GM18499 (cell line): Measurements from ENCODE around the gene ZNF540.
A peak's percentile ranks its signal among the peaks of the same experiment; 100 is the strongest.
"Not testable (repeated sequence)": the region's sequence is repeated elsewhere in the genome, so short reads cannot be mapped to it uniquely, and the experiment has no call there.

Experiments used
- ATAC-seq: cut with Tn5 transposase; IDR thresholded peaks from one replicate; pipeline ENCODE4 v1.9.1; 2021; ENCODE audit warnings: moderate number of reproducible peaks; ENCODE audit not compliant: insufficient read depth, unreplicated experiment

ZNF540 gene

DNA sequence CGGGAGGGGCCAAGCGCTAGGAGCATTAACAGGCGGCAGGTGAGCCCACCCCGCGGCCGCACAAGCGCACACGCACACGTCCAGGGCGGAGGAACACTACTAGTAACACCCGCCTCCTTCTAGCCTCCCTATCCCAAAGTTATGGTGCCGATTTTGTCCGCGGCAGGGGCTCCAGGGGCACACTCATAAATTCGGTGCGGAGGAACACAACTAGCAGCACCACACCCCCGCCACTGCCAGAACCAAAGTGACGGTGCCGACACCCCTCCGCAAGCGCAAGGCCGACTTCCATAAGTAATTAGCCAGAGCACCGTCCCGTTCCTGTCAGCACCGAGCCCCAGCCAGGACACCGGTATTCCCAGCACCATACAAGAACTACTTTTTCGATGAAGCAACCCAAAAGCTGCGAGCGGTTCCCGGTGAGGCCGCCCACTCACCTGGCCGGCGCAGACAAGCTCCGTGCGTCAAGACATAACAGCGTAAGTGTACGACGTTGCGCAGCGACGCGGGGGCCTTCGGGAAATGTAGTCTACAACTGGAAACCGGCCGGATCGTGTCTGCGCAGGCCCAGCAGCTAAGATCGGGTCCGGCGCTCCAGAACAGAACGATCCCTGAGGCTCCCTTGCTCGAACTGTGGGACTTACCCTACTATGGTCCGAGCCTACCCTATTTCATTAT is at the start of gene ZNF540, which contains the start of gene ZNF571:
Gene ZNF540, plus strand, starts transcription at position 573 of the 678 bp plus-strand sequence. CDS start 3,572 bp downstream, outside the sequence.
Gene ZNF571, minus strand, starts transcription at position 489 of the 678 bp plus-strand sequence. CDS start 8,116 bp downstream, outside the sequence.
- ATAC-seq, result peak; percentile 83

DNA sequence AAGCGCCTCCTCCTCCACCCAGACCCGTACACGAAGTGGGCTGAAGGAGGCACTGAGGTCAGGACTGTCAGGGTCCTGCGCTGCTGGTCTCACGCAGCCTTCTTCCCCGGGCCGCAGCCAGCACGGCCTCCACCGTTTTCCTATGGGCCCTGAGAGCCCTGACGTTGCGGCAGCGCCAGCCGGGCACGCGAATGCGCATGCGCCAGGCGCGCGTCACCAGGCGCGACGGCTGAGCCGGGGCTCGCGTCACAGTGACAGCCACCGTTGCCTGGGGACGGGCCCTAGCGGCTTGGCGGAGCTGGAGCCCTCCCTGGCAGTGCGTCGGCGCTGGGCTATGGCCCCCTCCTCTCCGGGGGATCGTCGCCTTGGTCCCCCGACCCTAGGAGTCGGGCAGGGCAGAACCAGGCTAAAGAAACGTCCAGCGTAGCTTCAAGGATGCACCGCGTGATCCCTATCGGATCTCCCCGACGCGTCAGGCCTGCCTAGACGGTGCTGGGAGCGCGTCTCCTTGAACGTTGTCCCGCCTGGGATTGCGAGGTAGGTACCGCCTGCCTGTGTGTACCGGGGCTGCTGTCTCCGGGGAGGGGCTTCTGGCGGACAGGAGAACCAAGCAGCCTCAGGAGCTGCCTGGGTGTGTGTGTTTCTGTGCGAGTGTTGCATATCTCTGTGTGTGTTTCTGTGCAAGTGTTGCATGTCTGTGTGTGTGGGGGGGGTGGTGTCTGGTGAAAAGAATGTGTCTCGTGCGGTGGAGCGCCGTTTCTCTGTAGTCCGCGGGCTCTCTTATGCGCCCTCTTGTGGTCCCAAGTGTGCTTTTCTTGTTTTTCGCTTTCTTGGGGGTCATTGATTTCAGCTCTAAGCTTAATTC is 43.3 kb upstream of the ZNF540 start:
- no peak for ATAC-seq

DNA sequence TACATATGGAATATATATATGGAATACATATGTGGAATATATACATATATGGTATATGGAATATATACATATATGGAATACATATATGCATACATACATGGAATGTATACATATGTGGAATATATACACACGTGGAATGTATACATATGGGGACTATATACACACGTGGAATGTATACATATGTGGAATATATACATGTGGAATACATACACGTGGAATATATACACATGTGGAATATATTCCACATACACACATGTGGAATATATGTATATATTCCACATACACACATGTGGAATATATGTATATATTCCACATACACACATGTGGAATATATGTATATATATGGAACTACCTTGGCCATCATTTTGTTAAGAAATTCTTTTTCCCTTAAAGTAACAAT is 31.2 kb upstream of the ZNF540 start:
- no peak for ATAC-seq

DNA sequence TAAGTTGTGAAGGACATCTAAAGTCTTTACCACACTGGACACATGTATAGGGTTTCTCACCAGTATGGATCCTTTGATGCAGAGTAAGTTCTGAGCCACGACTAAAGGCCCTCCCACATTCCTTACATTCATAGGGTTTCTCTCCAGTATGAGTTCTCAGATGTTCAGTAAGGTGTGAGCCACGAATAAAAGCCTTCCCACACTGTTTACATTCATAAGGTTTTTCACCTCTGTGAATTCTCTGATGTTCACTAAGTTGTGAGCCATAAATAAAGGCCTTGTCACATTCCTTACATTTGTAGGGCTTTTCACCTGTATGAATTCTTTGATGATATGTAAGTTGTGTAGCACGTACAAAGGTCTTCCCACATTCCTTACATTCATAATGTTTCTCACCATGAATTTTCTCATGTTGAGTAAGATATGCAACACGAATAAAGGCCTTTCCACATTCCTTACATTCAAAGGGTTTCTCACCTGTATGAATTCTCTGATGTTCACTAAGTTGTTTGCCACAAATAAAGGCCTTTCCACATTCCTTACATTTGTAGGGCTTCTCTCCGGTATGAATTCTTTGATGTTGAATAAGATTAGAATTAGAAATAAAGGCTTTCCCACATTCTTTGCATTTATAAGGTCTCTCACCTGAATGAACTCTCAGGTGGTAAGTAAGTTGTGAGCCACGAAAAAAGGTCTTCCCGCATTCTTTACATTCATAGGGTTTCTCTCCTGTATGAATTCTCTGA is 29.9 kb upstream of the ZNF540 start:
- no peak for ATAC-seq

DNA sequence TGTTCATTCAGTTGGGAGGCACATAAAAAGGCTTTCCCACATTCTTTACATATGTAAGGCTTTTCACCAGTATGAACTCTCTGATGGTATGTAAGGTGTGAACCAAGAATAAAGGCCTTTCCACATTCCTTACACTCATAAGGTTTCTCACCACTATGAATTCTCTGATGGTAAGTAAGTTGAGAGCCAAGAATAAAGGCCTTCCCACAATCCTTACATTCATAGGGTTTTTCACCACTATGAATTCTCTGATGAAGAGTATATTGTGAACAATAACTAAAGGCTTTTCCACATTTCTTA is 29.4 kb upstream of the ZNF540 start:
- no peak for ATAC-seq

DNA sequence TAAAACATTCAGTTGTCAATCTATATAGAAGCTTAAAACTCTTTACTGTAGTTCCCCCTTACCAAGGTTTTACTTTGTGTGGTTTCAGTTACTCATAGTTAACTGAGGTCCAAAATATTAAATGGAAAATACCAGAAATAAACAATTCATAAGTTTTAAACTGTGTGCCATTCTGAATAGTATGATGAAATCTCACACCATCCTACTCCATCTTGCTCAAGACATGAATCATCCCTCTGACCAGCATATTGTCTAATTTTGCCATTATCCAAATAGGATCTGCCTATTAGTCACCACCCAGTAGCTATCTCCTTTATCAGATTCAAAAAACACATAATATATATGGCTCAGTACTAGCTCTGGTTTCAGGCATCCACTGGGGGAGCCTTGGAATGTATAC is 22.5 kb upstream of the ZNF540 start:
- no peak for ATAC-seq

DNA sequence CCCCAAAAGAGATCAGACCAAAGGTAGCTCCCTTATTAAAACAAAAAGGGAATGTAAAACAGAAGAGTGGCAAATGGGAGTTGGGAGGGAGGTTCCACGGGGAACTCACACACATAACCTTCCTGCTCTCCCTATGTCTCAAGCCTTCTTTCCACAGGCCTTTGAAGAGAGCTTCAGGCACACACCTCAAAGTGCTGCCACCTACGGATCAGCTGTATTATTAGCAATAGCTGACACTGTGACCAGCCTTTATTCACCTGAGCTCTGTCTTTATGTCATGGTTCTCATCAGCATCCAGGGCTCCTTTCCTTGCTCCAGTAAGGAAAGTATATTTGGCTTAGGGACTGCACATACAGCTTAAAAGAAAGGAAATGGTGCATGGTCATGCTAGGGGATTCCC is 11.3 kb upstream of the ZNF540 start:
- no peak for ATAC-seq

DNA sequence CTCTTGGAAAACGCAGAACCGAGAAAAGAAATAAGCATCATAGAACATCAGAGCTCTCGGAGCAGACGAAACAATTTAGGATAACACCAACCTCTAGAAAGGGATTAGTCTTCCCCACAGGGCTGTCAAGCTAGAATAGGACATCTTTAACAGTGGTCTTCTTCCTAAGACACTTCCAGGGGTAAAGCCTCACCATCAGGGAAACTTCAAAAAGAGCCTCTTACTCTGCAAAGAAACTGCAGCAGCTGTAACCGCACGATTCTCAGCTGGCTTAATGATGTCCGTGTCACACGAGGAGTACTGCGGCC is 726 bp upstream of the ZNF540 start:
- peak; percentile 20 for ATAC-seq

DNA sequence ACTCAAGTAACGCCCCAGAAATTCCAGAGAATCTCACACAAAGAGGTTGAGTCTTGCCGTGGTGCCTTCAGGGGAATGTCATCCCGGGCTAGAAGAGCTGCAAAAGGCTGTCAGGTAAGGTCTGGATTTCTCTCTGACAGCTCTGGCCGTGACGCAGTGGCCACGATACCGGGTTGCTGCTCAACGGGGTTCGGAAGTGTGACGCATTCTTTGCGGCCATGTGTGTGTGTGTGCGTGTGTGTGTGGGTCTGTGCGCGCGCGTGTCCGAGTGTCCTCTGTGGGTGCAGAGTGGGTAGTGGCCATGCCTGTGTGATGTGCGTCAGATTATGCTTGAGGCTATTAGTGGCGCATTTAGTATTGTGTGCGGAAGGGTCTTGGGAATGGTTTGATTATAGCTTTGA is 306 bp downstream of the ZNF540 start:
- no peak for ATAC-seq

DNA sequence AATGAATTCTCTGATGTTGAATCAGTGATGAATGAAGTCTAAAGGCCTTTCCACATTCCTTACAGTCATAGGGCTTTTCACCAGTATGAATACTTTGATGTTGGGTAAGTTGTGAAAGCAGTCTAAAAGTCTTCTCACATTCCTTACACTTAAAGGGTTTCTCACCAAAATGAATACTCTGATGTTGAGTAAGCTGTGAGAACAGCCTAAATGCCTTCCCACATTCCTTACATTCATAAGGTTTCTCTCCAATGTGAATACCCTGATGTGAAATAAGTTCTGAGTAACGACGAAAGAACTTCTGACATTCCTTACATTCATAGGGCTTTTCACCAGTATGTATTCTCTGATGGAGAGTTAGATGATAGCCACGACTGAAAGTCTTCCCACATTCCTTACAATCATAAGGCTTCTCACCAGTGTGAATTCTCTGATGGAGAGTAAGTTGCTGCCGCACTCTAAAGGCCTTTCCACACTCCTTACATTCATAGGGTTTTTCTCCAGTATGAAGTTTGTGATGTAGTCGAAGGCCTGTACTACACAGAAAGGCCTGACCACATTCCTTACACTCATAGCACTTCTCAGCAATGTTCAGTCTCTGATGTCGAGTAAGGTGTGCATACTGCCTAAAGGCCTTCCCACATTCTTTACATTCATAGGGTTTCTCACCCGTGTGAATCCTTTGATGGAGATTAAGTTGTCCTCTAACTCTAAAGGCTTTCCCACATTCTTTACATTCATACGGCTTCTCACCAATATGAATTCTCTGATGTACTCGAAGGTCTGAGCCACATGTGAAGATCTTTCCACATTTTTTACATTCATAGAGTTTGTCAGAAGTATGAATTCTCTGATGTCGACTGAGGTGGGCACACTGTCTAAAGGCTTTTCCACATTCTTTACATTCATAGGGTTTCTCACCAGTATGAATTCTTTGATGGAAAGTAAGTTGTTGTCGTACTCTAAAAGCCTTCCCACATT is 40.7 kb downstream of the ZNF540 start:
- no peak for ATAC-seq

DNA sequence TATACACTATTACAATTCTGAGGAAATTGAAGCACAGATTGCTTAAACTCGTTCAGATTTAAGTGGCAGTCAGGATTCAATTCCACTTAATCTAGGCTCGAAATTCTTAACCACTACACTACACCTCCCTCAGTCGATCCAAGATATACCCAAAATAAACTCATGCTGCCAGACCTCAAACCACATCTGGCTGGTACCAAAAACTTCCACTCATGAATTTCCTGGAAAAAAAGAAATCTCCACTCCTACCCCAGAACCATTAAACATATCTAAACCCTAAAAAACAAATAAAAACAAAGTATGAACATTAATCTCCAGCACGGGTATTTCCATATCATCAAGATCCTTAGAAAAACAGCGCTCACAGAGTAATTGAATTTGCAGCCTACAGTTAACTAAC is 59.4 kb downstream of the ZNF540 start:
- no peak for ATAC-seq

DNA sequence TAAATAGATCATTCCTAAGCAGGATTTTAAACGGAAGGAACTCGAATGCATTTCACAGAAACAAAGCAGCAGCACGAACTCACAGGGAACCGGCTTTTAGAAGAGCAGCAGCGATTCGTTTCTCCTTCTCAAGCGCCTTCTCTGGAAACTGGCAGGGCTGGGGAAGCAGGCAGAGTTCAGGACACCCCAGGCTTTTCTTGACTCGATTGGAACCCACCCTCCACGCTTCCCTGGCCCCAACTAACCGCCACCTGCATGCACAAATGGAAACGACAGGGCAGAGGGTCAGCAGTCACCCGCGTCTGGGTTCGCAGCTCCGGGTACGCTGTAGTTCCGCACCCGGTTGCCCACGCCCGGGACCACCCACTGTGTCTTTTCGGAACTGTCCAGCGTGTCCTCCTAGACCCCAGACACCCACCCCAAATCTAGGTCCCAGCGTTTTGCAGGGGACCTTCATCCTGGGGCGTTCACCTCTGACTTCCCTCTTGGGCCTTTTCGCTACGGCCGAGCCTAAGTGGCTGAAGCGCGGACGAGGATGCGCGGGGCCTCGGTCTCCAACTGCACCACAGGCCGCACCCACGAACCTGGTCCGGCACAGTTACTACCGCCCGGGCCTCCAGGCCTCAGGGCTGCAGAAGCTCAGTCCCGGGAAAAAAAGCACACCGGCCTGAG is 60.1 kb downstream of the ZNF540 start:
- no peak for ATAC-seq

DNA sequence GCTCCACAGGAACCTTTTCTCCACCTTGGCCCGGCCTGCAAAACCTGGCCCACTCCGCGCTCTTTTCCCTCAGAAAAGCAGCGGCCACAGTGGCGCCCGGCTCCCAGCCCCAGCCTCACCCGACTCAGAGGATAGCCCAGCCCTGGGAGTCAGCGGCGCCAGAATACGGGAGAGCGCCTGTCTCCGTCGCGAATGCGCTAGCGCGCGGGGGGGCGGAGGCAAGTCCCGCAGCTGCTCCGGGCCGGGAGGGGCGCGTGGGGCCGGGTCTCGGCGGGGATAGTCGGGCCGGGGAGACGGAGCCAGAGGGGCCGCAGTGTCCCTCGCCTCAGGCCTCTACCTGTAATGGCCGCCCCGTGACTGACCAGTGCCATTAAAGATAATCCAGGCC is 60.6 kb downstream of the ZNF540 start, which contains the start of gene ZFP30:
Gene ZFP30, minus strand, starts transcription at position 165 of the 388 bp plus-strand sequence. CDS start 7,643 bp downstream, outside the sequence.
- no peak for ATAC-seq

DNA sequence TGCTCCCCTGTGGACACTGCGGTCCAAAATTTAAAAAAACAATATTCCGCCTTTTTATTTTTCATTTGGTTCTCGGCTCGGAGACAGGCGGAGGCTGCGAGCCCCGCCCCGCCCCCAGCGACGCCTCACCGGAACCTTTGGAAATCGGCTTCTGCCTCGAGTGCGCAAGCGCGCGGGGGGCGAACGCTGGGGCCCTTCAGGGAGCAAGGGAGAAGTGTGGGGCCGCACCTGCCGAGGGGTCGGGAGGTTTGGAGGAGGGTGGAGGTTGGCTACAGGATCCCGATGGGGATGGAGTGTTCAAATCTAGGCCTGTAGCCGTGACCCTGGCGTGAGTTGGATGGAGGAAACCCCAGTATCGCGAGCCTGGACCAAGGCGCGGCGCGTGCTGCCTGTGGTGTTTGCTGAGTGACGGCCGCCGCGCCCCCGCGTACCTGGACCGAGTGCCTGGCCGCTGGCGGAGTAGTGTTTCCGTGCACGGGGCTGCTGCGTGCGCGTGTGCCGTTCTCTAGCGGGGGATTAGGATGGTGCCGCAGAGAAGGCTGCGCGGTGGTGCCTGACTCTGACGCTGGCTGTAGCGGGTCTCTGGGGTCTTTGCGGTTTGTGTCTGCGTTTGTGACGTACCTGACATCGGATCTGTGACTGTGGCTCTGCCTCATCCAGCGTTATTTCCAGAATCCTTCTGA is 61.2 kb downstream of the ZNF540 start:
- ATAC-seq, result no peak

DNA sequence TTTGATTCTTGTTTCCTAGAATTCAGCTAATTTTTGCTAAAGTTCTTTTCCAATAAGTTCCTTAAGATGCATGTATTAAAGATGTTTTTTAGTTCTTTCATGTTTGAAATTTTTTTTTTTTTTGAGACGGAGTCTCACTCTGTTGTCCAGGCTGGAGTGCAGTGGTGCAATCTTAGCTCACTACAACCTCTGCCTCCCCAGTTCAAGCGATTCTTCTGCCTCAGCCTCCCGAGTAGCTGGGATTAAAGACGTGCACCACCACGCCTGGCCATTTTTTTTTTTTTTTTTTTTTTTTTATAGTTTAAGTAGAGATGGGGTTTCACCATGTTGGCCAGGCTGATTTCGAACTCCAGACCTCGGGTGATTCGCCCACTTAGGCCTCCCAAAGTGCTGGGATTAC is 62.5 kb downstream of the ZNF540 start:
- not testable (repeated sequence) for ATAC-seq
